Heart left ventricle (tissue), 16 donors: ENCODE results near the gene SERPINA1. TPM values are rescaled to one million over a fixed set of nuclear protein-coding genes. Genes with fewer than 3 reads are reported as not detected.

ENCODE experiments used
- ATAC-seq, 4 donors: fragments of 200-7000 bp; cut with Tn5 transposase; one replicate each; pipeline ENCODE4 v1.9.1; 2020 to 2022; ENCODE audit warnings: moderate library complexity in 4 of 4, mild to moderate bottlenecking in 3 of 4, moderate number of reproducible peaks in 1 of 4
- DNase-seq, 5 donors: peaks; one replicate each; pipeline ENCODE4 v3.0.0-alpha.2; 2020
- H3K27ac ChIP-seq, 12 donors: fragments of 200-600 bp; sonication (generic) in 4 of 12; one replicate each; pipeline versions ENCODE4 v1.5.0 to v1.8.0; 2016 to 2022; ENCODE audit warnings: mild to moderate bottlenecking in 2 of 12
- H3K27me3 ChIP-seq, 9 donors: fragments of 200-600 bp; sonication (generic) in 2 of 9; one replicate each; pipeline versions ENCODE4 v1.5.1 to v1.8.0; 2016 to 2022; ENCODE audit warnings: mild to moderate bottlenecking in 3 of 9
- H3K36me3 ChIP-seq, 9 donors: fragments of 200-600 bp; sonication (generic) in 2 of 9; one replicate each; pipeline versions ENCODE4 v1.5.0 to v1.8.0; 2018 to 2022; ENCODE audit warnings: mild to moderate bottlenecking in 2 of 9
- H3K4me1 ChIP-seq, 12 donors: fragments of 200-600 bp; sonication (generic) in 4 of 12; one replicate each; pipeline versions ENCODE4 v1.5.0 to v1.8.0; 2016 to 2022; ENCODE audit warnings: mild to moderate bottlenecking in 3 of 12
- H3K4me3 ChIP-seq, 12 donors: fragments of 200-600 bp; sonication (generic) in 4 of 12; one replicate each; pipeline versions ENCODE4 v1.5.0 to v1.8.0; 2017 to 2022; ENCODE audit warnings: mild to moderate bottlenecking in 9 of 12, moderate library complexity in 4 of 12
- H3K9me3 ChIP-seq, 12 donors: fragments of 200-600 bp; sonication (generic) in 4 of 12; one replicate each; pipeline versions ENCODE4 v1.5.0 to v1.8.0; 2016 to 2022; ENCODE audit warnings: mild to moderate bottlenecking in 1 of 12
- POLR2A ChIP-seq, 2 donors: fragments of 450-650 bp; IDR thresholded peaks; one replicate each; pipeline ENCODE4 v1.6.1; 2017; ENCODE audit warnings: antibody characterized with exemption in 2 of 2, mild to moderate bottlenecking in 2 of 2, moderate library complexity in 2 of 2
- WGBS, 4 donors: extraction: QIAGEN DNeasy Blood & Tissue Kit in 2 of 4; methylation state at CpG; one replicate each; pipeline versions ENCODE4 v1.1.5 to v1.1.7; 2013 to 2018; 5-methylcytosine and 5-hydroxymethylcytosine counted together
- intact Hi-C, 10 donors: fragments of 100-400 bp; cut with DNase I; formaldehyde crosslinking; loops; one replicate each; pipeline versions ENCODE4 v1.11.1 to v1.14.2; 2022
- polyA plus RNA-seq, 2 donors: library from polyadenylated mRNA; stranded (reverse); fragments of 200-250 nt; gene quantifications; one replicate each; pipeline ENCODE4 v1.2.3, GENCODE V29; 2013
- total RNA-seq, 9 donors: library from RNA; depleted of rRNA in 2 of 9; stranded (reverse); fragments of >200 nt in 2 of 9; fragmentation: NEBNext Ultra II Directional in 3 of 9; extraction: Animal tissue kit (Norgen Biotek cat#: 25700) in 3 of 9; gene quantifications; one replicate each; pipeline versions ENCODE4 v1.1.0 to v1.2.4, GENCODE V29; 2016 to 2023
- TF ChIP-seq, protein P1 (sequence below), 12 donors: fragments of 200-600 bp; sonication (generic) in 4 of 12; IDR thresholded peaks; one replicate each; pipeline versions ENCODE4 v1.5.0 to v1.8.0; 2018 to 2022; ENCODE audit warnings: antibody characterized with exemption in 12 of 12, mild to moderate bottlenecking in 5 of 12
- donor health status: ischemic (EF 13 %, LVEDD 7.1; RV severe dilation, severe dysfunction).
- donor health status: healthy with polysubstance abuse.
- donor health status: DM: no; HTN: yes; CAD: no.
- donor health status: DM: no; HTN: no; CAD: no.
- donor health status: ischemic (EF 25% LVEDD 6.9; RV normal size, moderate dysfunction).
- donor health status: ischemic (EF 25% LVEDD 5.7; RV mildly dilated, moderate dysfunction).
- donor health status: healthy.
- donor health status: DM: yes; HTN: yes; CAD: no.
- donor health status: ischemic (EF 35%, LVEDD 5.7; RV mildly dilated, moderate dysfunction).
- donor health status: nonischemic (EF 11% LVEDD 7.7; RV severe dilation, severe dysfunction).
- donor health status: DM: yes; HTN: yes; CAD: no.
- donor health status: PGD.
- donor health status: ischemic (EF 29% LVEDD 5.4; RV normal size, mild dysfunction).
- donor health status: nonischemic (EF 23%, LVEDD 6.1; RV moderate dilation, normal function).

The SERPINA1 gene
- total and polyA plus RNA-seq, 11 donors = 0.99 to 53.4 (median 4.4) TPM

- H3K4me3 ChIP-seq = no peak overlapping the region
- H3K27me3 ChIP-seq = peaks cover 0 to 8% (median 0%) of the 10 kb centered on the region in 9 donors
- 77 to 82% (median 79%) methylated on average over 18 of the region's 18 CpGs for WGBS, 4 donors
- no peak for ATAC-seq
- TF ChIP-seq POLR2A (IDR thresholded peaks at IDR 0.05) = no peak
- TF ChIP-seq, protein P1, sequence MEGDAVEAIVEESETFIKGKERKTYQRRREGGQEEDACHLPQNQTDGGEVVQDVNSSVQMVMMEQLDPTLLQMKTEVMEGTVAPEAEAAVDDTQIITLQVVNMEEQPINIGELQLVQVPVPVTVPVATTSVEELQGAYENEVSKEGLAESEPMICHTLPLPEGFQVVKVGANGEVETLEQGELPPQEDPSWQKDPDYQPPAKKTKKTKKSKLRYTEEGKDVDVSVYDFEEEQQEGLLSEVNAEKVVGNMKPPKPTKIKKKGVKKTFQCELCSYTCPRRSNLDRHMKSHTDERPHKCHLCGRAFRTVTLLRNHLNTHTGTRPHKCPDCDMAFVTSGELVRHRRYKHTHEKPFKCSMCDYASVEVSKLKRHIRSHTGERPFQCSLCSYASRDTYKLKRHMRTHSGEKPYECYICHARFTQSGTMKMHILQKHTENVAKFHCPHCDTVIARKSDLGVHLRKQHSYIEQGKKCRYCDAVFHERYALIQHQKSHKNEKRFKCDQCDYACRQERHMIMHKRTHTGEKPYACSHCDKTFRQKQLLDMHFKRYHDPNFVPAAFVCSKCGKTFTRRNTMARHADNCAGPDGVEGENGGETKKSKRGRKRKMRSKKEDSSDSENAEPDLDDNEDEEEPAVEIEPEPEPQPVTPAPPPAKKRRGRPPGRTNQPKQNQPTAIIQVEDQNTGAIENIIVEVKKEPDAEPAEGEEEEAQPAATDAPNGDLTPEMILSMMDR (IDR thresholded peaks at IDR 0.05) = no peak
- no peak for DNase-seq
- H3K4me1 ChIP-seq = peaks cover 0 to 40% (median 0%) of the 10 kb centered on the region in 12 donors
- H3K27ac ChIP-seq = no peak overlapping the region
- peaks cover 0 to 6% (median 0%) of the 10 kb centered on the region in 9 donors for H3K36me3 ChIP-seq
- H3K9me3 ChIP-seq = no peaks in the 10 kb centered on the region
- intact Hi-C loops = no loop called here
These were observed 5.4 kb downstream of the SERPINA1 start for GRCh38 chr14:94382716-94383596.

- TF ChIP-seq, protein P1 (IDR thresholded peaks at IDR 0.05) = no peak
- TF ChIP-seq POLR2A (IDR thresholded peaks at IDR 0.05) = no peak
- intact Hi-C loops = no loop called here
- H3K27me3 ChIP-seq = peaks cover 0 to 15% (median 0%) of the 10 kb centered on the region in 9 donors
- H3K4me3 ChIP-seq = no peak overlapping the region
- H3K9me3 ChIP-seq = no peaks in the 10 kb centered on the region
- H3K36me3 ChIP-seq = peaks cover 0 to 6% (median 0%) of the 10 kb centered on the region in 9 donors
- no peak overlapping the region for H3K27ac ChIP-seq
- ATAC-seq = no peak
- WGBS, 4 donors = 72 to 81% (median 77%) methylated on average over 4 of the region's 4 CpGs
- peaks cover 0 to 36% (median 0%) of the 10 kb centered on the region in 12 donors for H3K4me1 ChIP-seq
- DNase-seq = no peak
These were observed 6.2 kb downstream of the SERPINA1 start for GRCh38 chr14:94382099-94382715.

DNA sequence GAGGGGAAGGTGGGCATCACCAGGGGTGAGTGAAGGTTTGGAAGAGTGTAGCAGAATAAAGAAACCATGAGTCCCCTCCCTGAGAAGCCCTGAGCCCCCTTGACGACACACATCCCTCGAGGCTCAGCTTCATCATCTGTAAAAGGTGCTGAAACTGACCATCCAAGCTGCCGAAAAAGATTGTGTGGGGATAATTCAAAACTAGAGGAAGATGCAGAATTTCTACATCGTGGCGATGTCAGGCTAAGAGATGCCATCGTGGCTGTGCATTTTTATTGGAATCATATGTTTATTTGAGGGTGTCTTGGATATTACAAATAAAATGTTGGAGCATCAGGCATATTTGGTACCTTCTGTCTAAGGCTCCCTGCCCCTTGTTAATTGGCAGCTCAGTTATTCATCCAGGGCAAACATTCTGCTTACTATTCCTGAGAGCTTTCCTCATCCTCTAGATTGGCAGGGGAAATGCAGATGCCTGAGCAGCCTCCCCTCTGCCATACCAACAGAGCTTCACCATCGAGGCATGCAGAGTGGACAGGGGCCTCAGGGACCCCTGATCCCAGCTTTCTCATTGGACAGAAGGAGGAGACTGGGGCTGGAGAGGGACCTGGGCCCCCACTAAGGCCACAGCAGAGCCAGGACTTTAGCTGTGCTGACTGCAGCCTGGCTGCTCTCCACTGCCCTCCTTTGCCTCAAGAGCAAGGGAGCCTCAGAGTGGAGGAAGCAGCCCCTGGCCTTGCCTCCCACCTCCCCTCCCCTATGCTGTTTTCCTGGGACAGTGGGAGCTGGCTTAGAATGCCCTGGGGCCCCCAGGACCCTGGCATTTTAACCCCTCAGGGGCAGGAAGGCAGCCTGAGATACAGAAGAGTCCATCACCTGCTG is 7.0 kb downstream of the SERPINA1 start:
- peaks cover 0 to 19% (median 0%) of the 10 kb centered on the region in 9 donors for H3K27me3 ChIP-seq
- no peak overlapping the region for H3K4me3 ChIP-seq
- peaks cover 0 to 6% (median 0%) of the 10 kb centered on the region in 9 donors for H3K36me3 ChIP-seq
- DNase-seq (no peak), ATAC-seq (no peak)
- no peak overlapping the region for H3K27ac ChIP-seq
- no peaks in the 10 kb centered on the region for H3K9me3 ChIP-seq
- intact Hi-C loops = no loop called here
- 71 to 78% (median 74%) methylated on average over 7 of the region's 7 CpGs for WGBS, 4 donors
- TF ChIP-seq, protein P1 (IDR thresholded peaks at IDR 0.05) = no peak
- TF ChIP-seq POLR2A (IDR thresholded peaks at IDR 0.05) = no peak
- H3K4me1 ChIP-seq = peaks cover 0 to 28% (median 0%) of the 10 kb centered on the region in 12 donors
